Esophagus muscularis mucosa (tissue), 4 donors: ENCODE measurements around the gene RAB11A. TPM values are rescaled to one million over a fixed set of nuclear protein-coding genes. Genes with fewer than 3 reads are reported as not detected.

Experiments
- DNase-seq: peaks from one replicate; pipeline ENCODE4 v3.0.0-alpha.2; 2017; ENCODE audit errors: extremely low spot score
- H3K27ac ChIP-seq, 4 donors: fragments of 200-600 bp; sonication (generic); replicated peaks in 1 of 4; 1 replicate in 3 of 4; 2 replicates in 1 of 4; pipeline ENCODE4 v1.5.1; 2016 to 2019; ENCODE audit warnings: mild to moderate bottlenecking in 1 of 4
- H3K27me3 ChIP-seq, 4 donors: fragments of 200-600 bp; sonication (generic); one replicate each; pipeline versions ENCODE4 v1.5.1 to v1.6.0; 2016 to 2019
- H3K36me3 ChIP-seq, 4 donors: fragments of 200-600 bp; sonication (generic); one replicate each; pipeline ENCODE4 v1.5.1; 2016 to 2019
- H3K4me1 ChIP-seq, 4 donors: fragments of 200-600 bp; sonication (generic); one replicate each; pipeline ENCODE4 v1.5.1; 2016 to 2019
- H3K4me3 ChIP-seq, 4 donors: fragments of 200-600 bp; sonication (generic); 1 replicate in 2 of 4; 2 replicates in 2 of 4; pipeline ENCODE4 v1.5.1; 2016 to 2019; ENCODE audit warnings: mild to moderate bottlenecking in 4 of 4, moderate library complexity in 1 of 4
- H3K9me3 ChIP-seq, 4 donors: fragments of 200-600 bp; sonication (generic); 1 replicate in 3 of 4; 2 replicates in 1 of 4; pipeline ENCODE4 v1.5.1; 2016 to 2019
- EP300 ChIP-seq: sonication (generic); formaldehyde crosslinking; IDR thresholded peaks from one replicate; pipeline ENCODE4 v1.6.1; 2017; ENCODE audit warnings: antibody characterized with exemption
- POLR2A ChIP-seq: fragments of 450-650 bp; IDR thresholded peaks from one replicate; pipeline ENCODE4 v1.6.1; 2017; ENCODE audit warnings: antibody characterized with exemption, moderate library complexity, mild to moderate bottlenecking, low read depth
- POLR2AphosphoS5 ChIP-seq, 2 donors: sonication (generic); formaldehyde crosslinking; IDR thresholded peaks; one replicate each; pipeline ENCODE4 v1.6.1; 2017; ENCODE audit warnings: antibody characterized with exemption in 2 of 2
- WGBS: methylation state at CpG from one replicate; pipeline ENCODE4 v1.1.5; 2018; 5-methylcytosine and 5-hydroxymethylcytosine counted together
- intact Hi-C: fragments of 100-400 bp; cut with DNase I; formaldehyde crosslinking; loops from one replicate; pipeline ENCODE4 v1.15.1; 2023
- total RNA-seq, 4 donors: library from RNA; depleted of rRNA; stranded (reverse); fragments of >200 nt; gene quantifications; one replicate each; pipeline versions ENCODE4 v1.1.0 to v1.2.1, GENCODE V29; 2016
- TF ChIP-seq, protein P1 (sequence below), 3 experiments: fragments of 200-600 bp in 2 of 3; fragments of 450-650 bp in 1 of 3; sonication (generic) in 2 of 3; IDR thresholded peaks; one replicate each; pipeline ENCODE4 v1.5.1; 2017 to 2019; ENCODE audit warnings: antibody characterized with exemption in 3 of 3, mild to moderate bottlenecking in 2 of 3, moderate library complexity in 1 of 3

The RAB11A gene
- total RNA-seq, 4 donors from 2014 or later, result 51.9 to 134 (median 122) TPM

DNA sequence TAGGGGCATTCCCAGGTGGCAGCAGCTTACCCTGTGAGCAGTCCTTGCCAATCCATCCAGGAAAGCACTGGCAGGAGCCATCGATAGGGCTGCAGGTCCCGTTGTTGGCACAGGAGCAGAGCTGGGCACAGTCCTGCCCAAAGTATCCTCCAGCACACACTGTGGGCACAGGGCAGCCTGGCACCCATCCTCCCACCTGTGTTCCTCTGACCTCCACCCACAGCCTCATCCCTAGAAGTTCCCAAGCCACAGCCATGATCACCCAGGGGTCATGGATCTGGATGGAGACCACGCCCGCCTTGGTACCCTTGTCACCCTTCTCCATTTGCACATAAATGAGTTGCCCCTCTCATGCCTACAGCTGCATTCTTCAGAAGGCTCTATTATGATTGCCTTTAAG, 48.6 kb downstream of the RAB11A start:
- Histone ChIP-seq H3K27ac (no peak overlapping the region), H3K36me3 (peaks cover 0 to 16% (median 2%) of the 10 kb centered on the region in 4 donors), H3K9me3 (no peaks in the 10 kb centered on the region), H3K4me1 (peaks cover 0 to 12% (median 10%) of the 10 kb centered on the region in 4 donors), H3K4me3 (no peak overlapping the region), H3K27me3 (no peaks in the 10 kb centered on the region)
- intact Hi-C loops, result no loop called here
- TF ChIP-seq POLR2A, result no peak
- TF ChIP-seq, protein P1, sequence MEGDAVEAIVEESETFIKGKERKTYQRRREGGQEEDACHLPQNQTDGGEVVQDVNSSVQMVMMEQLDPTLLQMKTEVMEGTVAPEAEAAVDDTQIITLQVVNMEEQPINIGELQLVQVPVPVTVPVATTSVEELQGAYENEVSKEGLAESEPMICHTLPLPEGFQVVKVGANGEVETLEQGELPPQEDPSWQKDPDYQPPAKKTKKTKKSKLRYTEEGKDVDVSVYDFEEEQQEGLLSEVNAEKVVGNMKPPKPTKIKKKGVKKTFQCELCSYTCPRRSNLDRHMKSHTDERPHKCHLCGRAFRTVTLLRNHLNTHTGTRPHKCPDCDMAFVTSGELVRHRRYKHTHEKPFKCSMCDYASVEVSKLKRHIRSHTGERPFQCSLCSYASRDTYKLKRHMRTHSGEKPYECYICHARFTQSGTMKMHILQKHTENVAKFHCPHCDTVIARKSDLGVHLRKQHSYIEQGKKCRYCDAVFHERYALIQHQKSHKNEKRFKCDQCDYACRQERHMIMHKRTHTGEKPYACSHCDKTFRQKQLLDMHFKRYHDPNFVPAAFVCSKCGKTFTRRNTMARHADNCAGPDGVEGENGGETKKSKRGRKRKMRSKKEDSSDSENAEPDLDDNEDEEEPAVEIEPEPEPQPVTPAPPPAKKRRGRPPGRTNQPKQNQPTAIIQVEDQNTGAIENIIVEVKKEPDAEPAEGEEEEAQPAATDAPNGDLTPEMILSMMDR (IDR thresholded peaks at IDR 0.05), result no peak
- TF ChIP-seq POLR2AphosphoS5 (IDR thresholded peaks at IDR 0.05), result no peak
- TF ChIP-seq EP300, result no peak
- WGBS, result 96% methylated on average over 3 of the region's 4 CpGs
- DNase-seq, result no peak

DNA sequence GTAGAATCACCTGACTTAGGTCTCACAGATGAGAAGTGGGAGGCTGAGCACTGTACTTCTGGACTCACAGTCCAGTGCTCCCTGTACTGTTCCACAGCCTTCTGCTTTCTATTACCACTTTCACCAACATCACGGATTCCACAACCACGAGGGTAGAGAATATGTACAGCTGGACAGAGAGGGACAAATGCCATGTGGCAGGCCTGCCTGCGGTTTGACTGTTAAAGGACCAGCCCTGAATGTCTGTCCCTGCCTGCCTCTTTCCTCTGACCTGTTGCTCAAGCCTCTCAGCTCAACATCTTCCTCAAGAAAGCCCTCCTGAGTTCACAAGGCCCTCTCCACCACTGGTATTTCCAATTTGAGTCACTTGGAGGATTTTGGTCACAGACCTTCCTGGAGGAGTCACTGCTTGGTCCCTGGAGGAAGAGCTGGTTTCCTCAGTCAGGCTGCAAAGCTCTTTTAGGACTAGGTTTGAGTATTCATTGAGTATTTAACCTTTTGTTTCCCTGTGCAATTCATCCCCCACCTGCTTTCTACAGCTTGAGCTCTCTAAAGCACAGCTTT, 49.1 kb downstream of the RAB11A start:
- intact Hi-C loops, result no loop called here
- Histone ChIP-seq H3K36me3 (peaks cover 0 to 12% (median 2%) of the 10 kb centered on the region in 4 donors), H3K27ac (no peak overlapping the region), H3K9me3 (no peaks in the 10 kb centered on the region), H3K27me3 (no peaks in the 10 kb centered on the region), H3K4me3 (no peak overlapping the region), H3K4me1 (peaks cover 0 to 12% (median 10%) of the 10 kb centered on the region in 4 donors)
- TF ChIP-seq POLR2A (no peak), EP300 (no peak), POLR2AphosphoS5 (IDR thresholded peaks at IDR 0.05) (no peak)
- TF ChIP-seq, protein P1 (IDR thresholded peaks at IDR 0.05), result no peak
- 84% methylated on average over 3 of the region's 3 CpGs for WGBS
- DNase-seq, result no peak

DNA sequence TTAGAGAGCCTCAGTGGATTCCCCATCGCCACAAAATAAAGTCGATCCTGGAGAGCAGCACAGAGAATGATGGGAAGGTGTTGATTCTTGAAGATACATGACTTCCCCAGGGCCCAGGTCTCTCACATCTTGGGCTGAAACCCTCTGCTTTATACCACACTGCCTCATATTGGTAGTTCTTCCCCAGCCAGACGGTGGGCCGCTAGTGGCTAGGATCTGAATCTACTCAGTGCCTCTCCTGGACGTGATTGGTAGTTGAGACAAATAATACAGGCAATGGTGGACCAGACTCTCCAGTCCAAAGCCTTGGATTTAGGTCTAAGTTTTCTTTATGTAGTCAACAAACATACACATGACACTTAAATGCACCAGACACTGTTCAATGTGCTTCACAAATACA, 49.7 kb downstream of the RAB11A start:
- Histone ChIP-seq H3K27me3 (no peaks in the 10 kb centered on the region), H3K4me3 (no peak overlapping the region), H3K4me1 (peaks cover 0 to 12% (median 10%) of the 10 kb centered on the region in 4 donors), H3K27ac (no peak overlapping the region), H3K9me3 (no peaks in the 10 kb centered on the region), H3K36me3 (peaks cover 0 to 12% (median 2%) of the 10 kb centered on the region in 4 donors)
- no peak for DNase-seq
- TF ChIP-seq POLR2AphosphoS5 (IDR thresholded peaks at IDR 0.05) (no peak), POLR2A (no peak), EP300 (no peak)
- TF ChIP-seq, protein P1 (IDR thresholded peaks at IDR 0.05), result no peak
- intact Hi-C loops, result no loop called here
- 90% methylated on average over 5 of the region's 5 CpGs for WGBS

DNA sequence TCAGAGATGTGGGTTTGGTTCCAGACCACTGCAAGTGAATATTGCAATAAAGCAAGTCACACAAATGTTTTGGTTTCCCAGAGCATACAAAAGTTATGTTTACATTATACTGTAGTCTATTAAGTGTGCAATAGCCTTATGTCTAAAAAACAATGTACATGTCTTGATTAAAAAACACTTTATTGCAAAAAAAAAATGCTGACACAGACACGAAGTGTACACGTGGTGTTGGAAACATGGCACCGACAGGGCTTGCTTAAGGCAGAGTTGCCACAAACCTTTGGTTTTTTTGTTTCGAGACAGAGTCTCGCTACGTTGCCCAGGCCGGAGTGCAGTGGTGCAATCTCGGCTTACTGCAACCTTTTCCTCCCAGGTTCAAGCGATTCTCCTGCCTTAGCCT, 50.1 kb downstream of the RAB11A start:
- H3K36me3 ChIP-seq, result peaks cover 0 to 12% (median 2%) of the 10 kb centered on the region in 4 donors
- H3K27me3 ChIP-seq, result no peaks in the 10 kb centered on the region
- intact Hi-C loops, result no loop called here
- no peak overlapping the region for H3K4me3 ChIP-seq
- 89% methylated on average over 9 of the region's 9 CpGs for WGBS
- H3K9me3 ChIP-seq, result no peaks in the 10 kb centered on the region
- DNase-seq, result no peak
- TF ChIP-seq POLR2AphosphoS5 (IDR thresholded peaks at IDR 0.05) (no peak), EP300 (no peak), POLR2A (no peak)
- TF ChIP-seq, protein P1 (IDR thresholded peaks at IDR 0.05), result no peak
- no peak overlapping the region for H3K27ac ChIP-seq
- H3K4me1 ChIP-seq, result peaks cover 0 to 12% (median 10%) of the 10 kb centered on the region in 4 donors

DNA sequence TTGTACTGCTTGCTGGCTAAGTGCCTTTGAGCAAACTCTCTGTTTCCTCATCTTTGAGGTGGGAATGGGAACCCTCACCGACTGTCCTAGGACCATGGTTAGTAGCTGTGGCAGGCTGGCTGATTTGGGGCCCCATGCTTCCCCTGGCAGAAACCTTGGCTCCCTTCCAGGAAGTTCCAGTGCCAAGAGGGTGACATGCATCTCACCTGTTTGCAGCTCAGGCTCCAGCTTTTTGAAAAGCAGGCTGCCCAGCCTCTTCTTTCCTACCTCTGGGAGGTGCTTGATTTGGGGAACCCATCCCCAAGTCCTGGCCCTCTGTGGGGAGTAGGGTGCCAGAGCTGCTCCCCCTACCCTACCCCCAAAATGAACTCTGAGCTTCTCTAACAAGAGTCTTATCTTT, 50.8 kb downstream of the RAB11A start:
- Histone ChIP-seq H3K4me3 (no peak overlapping the region), H3K4me1 (peaks cover 0 to 12% (median 10%) of the 10 kb centered on the region in 4 donors), H3K27ac (no peak overlapping the region), H3K9me3 (no peaks in the 10 kb centered on the region), H3K36me3 (peaks cover 0 to 12% (median 2%) of the 10 kb centered on the region in 4 donors), H3K27me3 (no peaks in the 10 kb centered on the region)
- TF ChIP-seq, protein P1 (IDR thresholded peaks at IDR 0.05), result no peak
- TF ChIP-seq POLR2AphosphoS5 (IDR thresholded peaks at IDR 0.05) (no peak), EP300 (no peak), POLR2A (no peak)
- intact Hi-C loops, result no loop called here
- WGBS, result 63% methylated on average over 1 of the region's 1 CpG
- DNase-seq, result no peak
